Tibial nerve (tissue), 3 donors: ENCODE results near the gene MIER1.
"Not testable (repeated sequence)": the region's sequence is repeated elsewhere in the genome, so short reads cannot be mapped to it uniquely, and the experiment has no call there.

Experiments used
- POLR2A ChIP-seq, 2 donors: fragments of 450-650 bp; IDR thresholded peaks; one replicate each; pipeline ENCODE4 v1.6.1; 2017; ENCODE audit warnings: antibody characterized with exemption in 2 of 2, mild to moderate bottlenecking in 2 of 2, moderate library complexity in 2 of 2
- TF ChIP-seq, protein P1 (sequence below), 5 experiments: fragments of 200-600 bp in 3 of 5; fragments of 450-650 bp in 2 of 5; sonication (generic) in 3 of 5; IDR thresholded peaks; one replicate each; pipeline ENCODE4 v1.5.1; 2016 to 2019; ENCODE audit warnings: antibody characterized with exemption in 5 of 5, mild to moderate bottlenecking in 3 of 5, moderate library complexity in 2 of 5

- TF ChIP-seq, protein P1, sequence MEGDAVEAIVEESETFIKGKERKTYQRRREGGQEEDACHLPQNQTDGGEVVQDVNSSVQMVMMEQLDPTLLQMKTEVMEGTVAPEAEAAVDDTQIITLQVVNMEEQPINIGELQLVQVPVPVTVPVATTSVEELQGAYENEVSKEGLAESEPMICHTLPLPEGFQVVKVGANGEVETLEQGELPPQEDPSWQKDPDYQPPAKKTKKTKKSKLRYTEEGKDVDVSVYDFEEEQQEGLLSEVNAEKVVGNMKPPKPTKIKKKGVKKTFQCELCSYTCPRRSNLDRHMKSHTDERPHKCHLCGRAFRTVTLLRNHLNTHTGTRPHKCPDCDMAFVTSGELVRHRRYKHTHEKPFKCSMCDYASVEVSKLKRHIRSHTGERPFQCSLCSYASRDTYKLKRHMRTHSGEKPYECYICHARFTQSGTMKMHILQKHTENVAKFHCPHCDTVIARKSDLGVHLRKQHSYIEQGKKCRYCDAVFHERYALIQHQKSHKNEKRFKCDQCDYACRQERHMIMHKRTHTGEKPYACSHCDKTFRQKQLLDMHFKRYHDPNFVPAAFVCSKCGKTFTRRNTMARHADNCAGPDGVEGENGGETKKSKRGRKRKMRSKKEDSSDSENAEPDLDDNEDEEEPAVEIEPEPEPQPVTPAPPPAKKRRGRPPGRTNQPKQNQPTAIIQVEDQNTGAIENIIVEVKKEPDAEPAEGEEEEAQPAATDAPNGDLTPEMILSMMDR (IDR thresholded peaks at IDR 0.05) = not testable (repeated sequence)
- not testable (repeated sequence) for TF ChIP-seq POLR2A (IDR thresholded peaks at IDR 0.05)
Measured at GRCh38 chr1:66966188-66966873, 41.5 kb downstream of the MIER1 start.
